Fibroblast of the aortic adventitia (primary cell): Measurements from ENCODE around the gene FIBP. TPM values are rescaled to one million over a fixed set of nuclear protein-coding genes. Genes with fewer than 3 reads are reported as not detected.

Source experiments
- DNase-seq: peaks from one replicate; pipeline ENCODE4 v3.0.0-alpha.2; 2010; ENCODE audit warnings: low read depth
- H3K4me3 ChIP-seq: 2 replicates; pipeline ENCODE4 v1.5.1; 2011; ENCODE audit warnings: low read depth, mild to moderate bottlenecking, control low read depth, low read length, moderate library complexity
- CTCF ChIP-seq: IDR thresholded peaks from 2 replicates; pipeline ENCODE4 v1.5.1; 2011; ENCODE audit warnings: mild to moderate bottlenecking, low read length, control low read depth, inconsistent platforms; ENCODE audit not compliant: insufficient read depth
- total RNA-seq: library from RNA; depleted of rRNA; stranded (reverse); fragments of >200 nt; gene quantifications from 2 replicates; pipeline ENCODE4 v1.2.3, GENCODE V29; 2012; ENCODE audit warnings: low replicate concordance

Gene FIBP
- total RNA-seq, 1 donor: 157 TPM

DNA sequence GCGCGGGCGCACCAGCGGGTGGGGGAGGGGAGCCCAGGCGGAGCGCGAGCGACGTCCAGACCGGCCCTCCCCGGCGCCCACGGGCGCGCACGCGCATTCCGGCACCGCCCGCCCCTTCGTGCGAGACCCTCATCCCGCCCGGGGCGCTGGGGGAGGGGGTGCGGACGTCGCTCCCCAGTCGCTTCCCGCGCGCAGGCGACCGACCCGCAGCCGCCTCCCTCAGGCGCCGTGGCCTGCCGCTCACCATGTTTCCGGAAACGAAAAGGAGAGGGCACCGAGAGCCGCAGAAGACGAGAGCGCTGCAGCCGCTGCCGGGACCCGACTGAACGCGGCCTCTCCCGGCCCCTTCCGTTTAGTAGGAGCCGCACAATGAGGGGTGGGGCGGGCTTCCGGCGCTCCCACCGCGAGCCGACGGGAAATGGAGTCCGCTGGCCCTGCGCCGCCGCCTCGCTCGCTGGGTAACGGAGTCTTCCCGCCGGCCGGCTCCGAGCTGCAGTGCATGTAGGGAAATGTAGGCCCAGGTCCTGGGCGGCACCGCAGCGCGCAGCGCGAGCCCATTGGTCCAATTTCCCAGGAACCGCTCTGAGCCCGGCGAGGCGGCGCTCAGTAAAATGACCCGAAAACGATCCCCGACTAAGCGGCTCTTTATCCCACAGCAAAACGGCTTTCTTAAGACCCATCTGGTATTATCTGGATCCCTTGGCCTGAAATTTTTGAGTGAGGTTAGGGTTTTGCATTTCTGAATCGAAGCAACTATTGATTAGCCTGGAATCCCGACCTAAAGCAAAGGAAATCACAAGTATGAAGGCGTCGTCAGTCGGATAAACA, 30.2 kb downstream of the FIBP start, which contains the start of gene CFL1:
Gene CFL1, minus strand, starts transcription at position 328 of the 828 bp plus-strand sequence. Its CDS starts 81 bp downstream, at position 247.
- peak; percentile 96 for DNase-seq
- peak within 1 kb of the TSS; percentile 95 for H3K4me3 ChIP-seq
- no peak for TF ChIP-seq CTCF

GRCh38 chr11:65857500-65857852, 30.8 kb downstream of the FIBP start:
- no peak for TF ChIP-seq CTCF
- no peak for DNase-seq
- peak overlapping the region; percentile 95 for H3K4me3 ChIP-seq

GRCh38 chr11:65856689-65857499, 31.4 kb downstream of the FIBP start:
- H3K4me3 ChIP-seq: peak overlapping the region; percentile 95
- peak; percentile 65 for DNase-seq
- TF ChIP-seq CTCF: no peak

DNA sequence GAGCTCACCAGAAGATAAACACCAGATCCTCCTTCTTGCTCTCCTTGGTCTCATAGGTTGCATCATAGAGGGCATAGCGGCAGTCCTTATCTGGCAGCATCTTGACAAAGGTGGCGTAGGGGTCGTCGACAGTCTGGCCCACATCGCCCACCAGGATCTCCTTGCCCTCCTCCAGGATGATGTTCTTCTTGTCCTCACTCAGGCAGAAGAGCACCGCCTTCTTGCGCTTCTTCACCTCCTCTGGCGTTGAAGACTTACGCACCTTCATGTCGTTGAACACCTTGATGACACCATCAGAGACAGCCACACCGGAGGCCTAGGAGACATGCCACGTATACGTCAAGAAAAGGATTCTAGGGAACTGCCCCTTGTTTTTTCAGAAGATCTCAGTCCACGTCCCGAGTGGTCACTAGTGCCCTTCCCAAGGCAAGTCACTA, 32.3 kb downstream of the FIBP start:
- peak overlapping the region; percentile 95 for H3K4me3 ChIP-seq
- DNase-seq: no peak
- TF ChIP-seq CTCF: no peak

- no peak for DNase-seq
- no peak for TF ChIP-seq CTCF
- H3K4me3 ChIP-seq: peak overlapping the region; percentile 95
These were observed 33.1 kb downstream of the FIBP start for GRCh38 chr11:65854852-65855837.

- no peak overlapping the region for H3K4me3 ChIP-seq
- no peak for DNase-seq
- no peak for TF ChIP-seq CTCF
These were observed 34.1 kb downstream of the FIBP start for GRCh38 chr11:65854161-65854592.
